HG03378 (cell line): ENCODE data around the gene METTL5.
"Not testable (repeated sequence)": the region's sequence is repeated elsewhere in the genome, so short reads cannot be mapped to it uniquely, and the experiment has no call there.

Experiments
- ATAC-seq: cut with Tn5 transposase; IDR thresholded peaks from one replicate; pipeline ENCODE4 v1.9.1; 2021; ENCODE audit warnings: mild to moderate bottlenecking, moderate library complexity; ENCODE audit not compliant: unreplicated experiment

METTL5 gene

GRCh38 chr2:169834401-169834800 is 9.7 kb upstream of the METTL5 start:
- ATAC-seq: no peak

DNA sequence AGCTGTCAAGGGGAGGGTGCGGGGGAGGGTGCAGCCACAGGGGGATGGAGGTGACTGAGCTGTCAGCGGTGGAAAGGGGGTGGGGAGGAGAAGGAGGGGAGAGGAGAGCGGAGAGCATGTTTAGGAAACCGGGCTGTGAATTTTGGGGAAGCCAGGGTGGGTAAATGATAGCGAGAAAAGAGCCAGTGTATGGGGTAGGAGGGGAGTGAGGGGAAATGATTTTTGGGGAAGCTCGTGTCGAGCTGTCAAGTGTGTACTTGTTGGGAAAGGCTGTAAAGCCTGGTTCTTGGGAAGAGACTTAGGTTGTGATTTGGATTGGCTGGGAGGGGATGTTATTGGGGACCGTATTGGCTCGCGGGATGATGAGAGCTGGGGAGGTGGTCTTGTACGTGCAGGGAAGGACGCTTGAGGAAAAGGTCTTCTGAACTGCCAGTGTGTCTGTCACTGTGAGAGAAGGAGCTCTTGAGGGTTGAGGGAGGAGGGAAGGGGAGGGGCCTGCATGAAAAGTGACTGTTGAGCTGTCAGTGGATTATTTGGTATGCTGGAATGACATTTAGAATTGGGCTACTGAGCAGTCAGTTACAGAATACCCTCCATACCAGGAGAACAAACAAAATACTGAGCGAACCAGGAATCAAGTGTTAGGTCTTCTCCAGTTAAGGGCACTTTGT is 3.6 kb upstream of the METTL5 start:
- peak; percentile 29 for ATAC-seq

DNA sequence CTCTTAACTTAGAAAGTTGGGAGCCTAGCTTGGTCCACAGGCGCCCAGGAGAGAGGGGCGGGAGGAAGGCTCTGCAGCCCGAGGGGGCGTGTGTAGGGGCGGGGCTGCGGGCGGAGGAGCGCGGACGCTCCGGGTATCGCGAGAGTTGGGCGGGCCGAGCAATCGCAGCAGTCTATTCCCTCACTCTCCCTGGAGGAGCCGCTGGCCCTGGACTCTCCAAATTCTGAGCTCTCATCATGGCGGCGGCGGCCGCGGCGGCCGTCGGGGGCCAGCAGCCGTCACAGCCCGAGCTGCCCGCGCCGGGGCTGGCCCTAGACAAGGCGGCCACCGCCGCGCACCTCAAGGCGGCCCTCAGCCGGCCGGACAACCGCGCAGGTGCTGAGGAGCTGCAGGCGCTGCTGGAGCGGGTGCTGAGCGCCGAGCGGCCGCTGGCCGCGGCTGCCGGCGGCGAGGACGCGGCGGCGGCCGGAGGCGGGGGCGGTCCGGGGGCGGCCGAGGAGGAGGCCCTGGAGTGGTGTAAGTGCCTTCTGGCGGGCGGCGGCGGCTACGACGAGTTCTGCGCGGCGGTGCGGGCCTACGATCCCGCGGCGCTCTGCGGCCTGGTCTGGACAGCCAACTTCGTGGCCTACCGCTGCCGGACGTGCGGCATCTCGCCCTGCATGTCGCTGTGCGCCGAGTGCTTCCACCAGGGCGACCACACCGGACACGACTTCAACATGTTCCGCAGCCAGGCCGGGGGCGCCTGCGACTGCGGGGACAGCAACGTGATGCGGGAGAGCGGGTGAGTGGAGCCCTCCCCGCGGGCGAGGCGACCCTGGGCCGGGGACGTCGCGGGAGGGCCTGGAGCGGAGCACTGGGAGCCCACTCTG is 2.8 kb upstream of the METTL5 start, which contains the start of gene UBR3:
Gene UBR3 (plus strand): TSS at position 183 of the 869 bp plus-strand sequence. CDS start 54 bp downstream, at position 237.
- ATAC-seq: peak; percentile 80

DNA sequence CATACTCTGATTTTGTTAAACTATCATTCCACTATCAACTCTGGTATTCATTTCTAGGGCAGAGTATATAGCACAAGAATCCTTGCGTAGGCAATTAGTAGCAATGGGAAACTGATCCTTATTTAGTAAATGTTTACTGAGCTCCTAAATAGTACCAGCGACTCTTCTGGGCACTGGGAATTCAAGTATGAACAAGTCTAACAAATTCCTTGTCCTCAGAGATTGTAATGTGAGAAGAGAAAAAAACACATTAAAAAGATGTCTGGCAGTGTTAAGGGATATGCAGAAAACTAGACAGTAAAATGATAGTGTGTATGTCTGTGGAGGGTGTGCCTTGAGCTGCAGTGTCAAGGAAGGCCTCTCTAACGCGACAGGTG is 721 bp downstream of the METTL5 start:
- no peak for ATAC-seq

- ATAC-seq: no peak
Measured at GRCh38 chr2:169822785-169823392, 1.8 kb downstream of the METTL5 start.

- no peak for ATAC-seq
Measured at GRCh38 chr2:169822036-169822435, 2.7 kb downstream of the METTL5 start.

- ATAC-seq: not testable (repeated sequence)
Measured at GRCh38 chr2:169820101-169820500, 4.6 kb downstream of the METTL5 start.

DNA sequence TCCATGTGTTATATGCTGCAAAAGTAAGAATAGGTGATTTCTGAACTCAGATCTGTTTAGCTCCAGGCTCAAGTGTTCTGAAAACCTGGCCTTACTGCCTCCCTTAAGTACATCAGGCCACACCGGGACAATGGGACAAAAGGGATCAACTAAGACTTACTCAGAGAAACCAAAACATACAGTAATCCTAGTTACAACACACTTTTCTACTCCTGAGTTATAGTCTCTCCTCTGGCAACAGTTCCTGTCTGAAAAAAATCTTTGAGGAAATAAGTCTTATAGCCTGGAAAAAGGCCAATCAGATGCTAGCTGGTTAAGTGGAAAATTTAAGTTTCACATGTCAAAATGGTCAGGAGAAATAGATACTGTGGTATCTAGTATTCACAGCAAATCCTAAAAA is 5.6 kb downstream of the METTL5 start:
- ATAC-seq: no peak

GRCh38 chr2:169818241-169818640 is 6.5 kb downstream of the METTL5 start:
- no peak for ATAC-seq

DNA sequence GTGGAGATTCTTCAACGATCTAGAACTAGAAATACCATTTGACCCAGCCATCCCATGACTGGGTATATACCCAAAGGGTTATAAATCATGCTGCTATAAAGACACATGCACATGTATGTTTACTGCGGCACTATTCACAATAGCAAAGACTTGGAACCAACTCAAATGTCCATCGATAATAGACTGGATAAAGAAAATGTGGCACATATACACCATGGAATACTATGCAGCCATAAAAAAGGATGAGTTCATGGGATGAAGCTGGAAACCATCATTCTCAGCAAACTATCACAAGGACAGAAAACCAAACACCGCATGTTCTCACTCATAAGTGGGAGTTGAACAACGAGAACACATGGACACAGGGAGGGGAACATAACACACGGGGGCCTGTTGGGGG is 7.3 kb downstream of the METTL5 start:
- ATAC-seq: not testable (repeated sequence)

- not testable (repeated sequence) for ATAC-seq
Measured at GRCh38 chr2:169816961-169817360, 7.7 kb downstream of the METTL5 start.

GRCh38 chr2:169815849-169816248 is 8.9 kb downstream of the METTL5 start:
- ATAC-seq: no peak

DNA sequence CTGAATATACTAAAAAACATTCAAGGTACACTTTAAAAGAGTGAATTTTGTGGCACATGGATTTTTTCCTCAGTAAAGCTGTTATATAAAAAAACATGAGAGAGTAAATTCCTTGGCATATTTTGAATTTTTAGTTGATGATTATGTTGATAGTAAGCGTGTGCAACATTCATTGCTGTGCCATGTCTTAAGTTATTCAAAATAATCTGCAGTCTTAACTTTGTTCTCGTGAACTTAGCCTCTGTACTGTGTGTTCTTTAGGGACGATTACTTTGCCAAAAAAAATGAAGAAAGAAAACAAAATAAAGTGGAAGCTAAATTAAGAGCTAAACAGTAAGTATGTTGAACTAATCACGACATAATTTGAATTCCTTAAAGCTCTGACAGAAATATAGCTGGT is 16.5 kb downstream of the METTL5 start:
- ATAC-seq: no peak

DNA sequence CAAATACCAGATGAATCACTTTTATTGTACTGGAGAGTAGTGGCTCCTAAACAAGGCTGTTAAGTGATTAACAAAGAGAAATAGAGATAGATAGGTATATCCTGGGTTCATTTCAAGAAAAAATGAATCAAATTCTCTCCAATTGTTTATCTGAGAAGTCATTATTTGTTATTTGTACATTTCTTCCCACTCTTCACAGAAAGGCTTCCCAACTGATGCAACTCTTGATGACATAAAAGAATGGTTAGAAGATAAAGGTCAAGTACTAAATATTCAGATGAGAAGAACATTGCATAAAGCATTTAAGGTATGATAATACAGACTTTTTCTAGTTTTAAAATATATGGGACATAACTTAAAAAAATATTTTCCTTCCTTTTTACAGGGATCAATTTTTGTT is 18.1 kb downstream of the METTL5 start:
- no peak for ATAC-seq

DNA sequence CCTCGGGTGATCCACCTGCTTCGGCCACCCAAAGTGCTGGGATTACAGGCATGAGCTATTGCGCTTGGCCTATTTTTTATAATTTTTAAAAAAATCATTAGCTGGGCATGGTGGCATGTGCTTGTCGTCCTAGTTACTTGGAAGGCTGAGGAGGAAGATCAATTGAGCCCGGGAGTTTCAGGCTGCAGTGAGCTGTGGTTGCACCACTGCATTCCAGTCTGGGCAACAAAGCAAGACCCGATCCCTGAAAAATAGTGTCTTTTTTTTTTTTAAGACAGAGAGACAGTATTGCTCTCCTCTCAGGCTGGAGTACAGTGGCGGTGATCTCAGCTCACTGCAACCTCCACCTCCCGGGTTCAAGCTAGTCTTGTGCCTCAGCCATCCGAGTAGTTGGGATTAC is 21.2 kb downstream of the METTL5 start:
- ATAC-seq: no peak

- peak; percentile 85 for ATAC-seq
Measured at GRCh38 chr2:169798718-169799592, 25.8 kb downstream of the METTL5 start, which contains the start of gene SSB. Gene SSB (plus strand): TSS chr2:169798871. CDS start chr2:169800961, 2,090 bp downstream.

DNA sequence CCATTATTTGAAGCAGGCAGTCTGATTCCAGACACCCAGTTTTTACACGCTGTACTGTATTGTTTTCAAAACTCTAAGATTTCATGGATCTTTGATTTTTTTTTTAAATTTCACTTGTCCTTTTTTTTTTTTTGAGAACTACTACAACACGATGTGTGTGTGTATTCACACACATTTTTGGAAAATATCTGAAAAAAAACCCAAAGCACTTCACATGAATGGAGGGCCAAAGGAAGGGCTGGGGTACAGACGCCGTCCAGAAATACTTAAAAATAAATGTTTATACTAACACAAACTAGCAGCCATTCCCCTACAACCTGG is 26.3 kb downstream of the METTL5 start:
- no peak for ATAC-seq

DNA sequence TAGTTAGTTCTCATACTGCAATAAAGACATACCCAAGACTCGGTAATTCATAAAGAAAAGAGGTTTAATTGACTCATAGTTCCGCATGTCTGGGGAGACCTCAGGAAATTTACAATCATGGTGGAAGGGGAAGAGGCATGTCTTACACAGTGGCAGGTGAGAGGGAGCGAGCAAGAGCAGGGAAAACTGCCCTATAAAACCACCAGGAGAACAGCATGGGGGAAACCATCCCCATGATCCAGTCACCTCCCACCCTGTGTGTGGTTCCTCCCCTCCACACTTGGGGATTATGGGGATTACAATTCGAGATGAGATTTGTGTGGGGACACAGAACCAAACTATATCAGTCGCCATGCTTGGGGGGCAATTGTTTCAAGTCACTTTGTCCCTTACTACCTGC is 27.1 kb downstream of the METTL5 start:
- ATAC-seq: no peak

GRCh38 chr2:169796441-169796840 is 28.3 kb downstream of the METTL5 start:
- no peak for ATAC-seq

DNA sequence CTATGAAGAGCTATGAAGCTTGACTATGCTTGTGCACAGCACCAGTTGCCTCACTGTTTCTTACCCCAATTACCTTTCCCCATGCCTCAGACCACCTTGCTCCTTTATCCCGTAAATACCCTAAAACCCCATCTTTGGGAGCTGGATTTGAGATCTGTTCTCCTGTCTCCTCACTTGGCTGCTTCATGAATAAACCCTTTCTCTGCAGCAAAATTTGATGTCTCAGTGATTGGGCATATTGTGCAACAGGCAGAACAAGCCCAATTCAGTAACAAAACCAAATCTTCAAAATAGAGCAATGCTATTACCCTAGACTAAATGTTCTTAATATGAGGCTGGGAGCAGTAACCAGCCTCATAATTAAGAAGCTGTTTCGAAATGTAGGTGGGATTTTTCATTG is 29.5 kb downstream of the METTL5 start:
- ATAC-seq: no peak

DNA sequence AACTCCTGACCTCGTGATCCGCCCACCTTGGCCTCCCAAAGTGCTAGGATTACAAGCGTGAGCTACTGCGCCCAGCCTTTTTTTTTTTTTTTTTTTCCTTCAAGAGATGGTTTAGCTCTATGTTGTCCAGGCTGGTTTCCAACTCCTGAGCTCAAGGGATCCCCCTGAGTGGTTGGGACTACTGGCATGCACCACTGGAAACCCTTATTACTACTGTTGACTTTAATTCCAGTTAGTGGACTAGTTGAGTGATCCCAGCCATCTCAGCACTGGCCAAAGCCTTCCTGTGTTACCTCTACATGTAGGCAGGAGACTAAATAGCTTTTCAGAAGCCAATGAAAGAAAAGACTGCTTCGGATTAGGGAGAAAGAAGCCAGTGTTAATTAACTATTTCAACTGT is 34.1 kb downstream of the METTL5 start:
- no peak for ATAC-seq
